Measurements from ENCODE around the gene ADAMTS9.

The ADAMTS9 gene

DNA sequence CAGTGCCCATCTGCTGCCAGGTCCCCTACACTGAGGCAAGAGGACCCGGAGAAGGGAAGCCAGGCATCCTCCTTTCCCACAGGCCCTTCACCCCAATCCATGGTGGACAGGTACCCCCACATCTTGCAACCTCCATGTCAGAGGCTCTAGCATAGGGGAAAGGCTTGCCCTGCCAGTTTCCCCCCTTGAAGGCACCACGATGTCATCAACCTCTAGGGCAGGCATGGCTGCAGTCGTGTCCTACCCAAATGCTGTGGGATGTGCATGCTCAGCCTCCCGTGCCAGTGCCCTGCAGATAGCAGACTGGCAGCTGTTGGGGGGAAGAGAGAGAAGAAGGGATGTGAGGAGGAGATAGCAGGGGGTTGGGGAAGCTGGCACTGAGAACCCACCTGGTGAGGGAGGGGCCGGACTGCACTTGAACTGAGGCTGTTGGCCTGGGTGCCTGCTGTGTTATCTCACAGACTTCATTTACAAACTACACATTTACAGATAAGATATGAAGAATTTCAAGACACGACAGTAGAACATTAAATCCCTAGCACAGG lies 197.5 kb downstream of the ADAMTS9 start:
- no peak for DNase-seq (ENCODE audit: low read depth)

- DNase-seq (ENCODE audit: low read depth): no peak
Observed at GRCh38 chr3:64489361-64490044, 198.3 kb downstream of the ADAMTS9 start.

DNA sequence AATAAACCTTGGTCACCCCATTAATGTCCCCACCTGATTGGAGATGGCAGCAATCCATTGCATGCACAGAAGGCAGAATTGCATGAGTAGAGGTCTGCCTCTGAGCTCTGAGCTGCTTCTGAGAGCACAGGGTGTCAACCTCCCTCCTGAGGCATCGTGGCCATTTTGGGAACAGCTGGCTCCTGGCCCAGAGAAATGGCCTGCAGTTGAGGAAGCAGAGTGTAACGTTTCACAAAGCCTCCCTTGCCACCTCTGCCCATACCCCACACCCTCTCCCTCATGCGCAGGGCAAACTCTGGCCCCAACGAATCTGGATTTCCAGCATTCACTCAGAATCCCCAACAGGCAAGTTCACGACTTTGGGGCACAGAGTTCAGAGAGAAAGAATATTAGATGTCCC lies 198.9 kb downstream of the ADAMTS9 start:
- no peak for DNase-seq (ENCODE audit: low read depth)

DNA sequence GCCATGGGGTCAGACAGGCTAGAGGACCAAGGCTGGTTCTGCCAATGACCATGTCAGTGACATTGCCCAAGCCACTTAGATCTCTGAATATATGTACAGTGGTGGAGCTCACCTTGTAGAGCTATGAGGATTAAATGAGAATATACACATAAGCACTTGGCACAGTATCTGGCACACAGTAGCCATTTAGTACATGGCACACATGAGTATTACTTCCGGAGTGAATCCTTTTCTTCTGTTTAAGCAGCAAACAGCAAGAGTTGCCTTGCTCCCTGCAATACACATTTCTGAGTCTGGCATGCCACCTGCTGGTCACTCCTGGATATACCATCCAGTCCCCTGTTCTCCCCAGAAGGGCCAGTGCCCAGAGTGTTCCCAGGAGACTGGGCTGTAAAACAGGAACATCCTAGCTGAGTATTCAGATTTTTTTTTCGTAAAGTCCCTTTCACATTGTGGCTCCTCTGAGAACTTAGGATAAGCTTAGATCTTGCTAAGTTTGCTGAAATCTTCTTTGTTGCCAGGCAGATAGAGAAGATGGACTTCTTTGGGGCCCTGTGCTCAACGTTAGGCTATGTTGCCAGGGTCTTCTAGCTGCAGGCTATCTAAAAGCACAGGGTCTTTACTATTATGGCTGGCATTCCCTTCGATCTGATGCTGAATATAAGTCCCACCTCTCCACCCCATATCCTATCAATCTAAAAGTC lies 203.4 kb downstream of the ADAMTS9 start:
- peak; percentile 39 for DNase-seq (ENCODE audit: low read depth)

DNA sequence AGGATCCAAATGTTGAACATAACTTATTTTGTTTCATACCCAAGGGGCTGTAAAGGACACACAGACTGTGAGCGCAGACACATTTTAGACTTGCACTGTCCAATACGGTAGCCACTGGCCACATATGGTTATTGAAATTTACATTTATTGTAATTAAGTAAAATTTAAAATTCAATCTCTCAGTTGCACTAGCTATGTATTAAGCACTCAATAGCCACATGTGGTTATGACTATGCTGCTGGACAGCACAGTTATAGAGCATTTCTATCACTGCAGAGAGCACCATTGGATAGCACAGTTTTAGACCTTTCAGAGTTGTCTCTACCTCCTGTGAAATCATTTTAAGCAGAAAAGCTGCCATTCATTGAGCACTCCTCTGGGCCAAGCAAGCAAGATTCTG lies 204.3 kb downstream of the ADAMTS9 start:
- no peak for DNase-seq (ENCODE audit: low read depth)

- no peak for DNase-seq (ENCODE audit: low read depth)
Observed at GRCh38 chr3:64475037-64475436, 212.8 kb downstream of the ADAMTS9 start.

- DNase-seq (ENCODE audit: low read depth): no peak
Observed at GRCh38 chr3:64473466-64473865, 214.3 kb downstream of the ADAMTS9 start.

GRCh38 chr3:64470436-64470835 lies 217.4 kb downstream of the ADAMTS9 start:
- DNase-seq (ENCODE audit: low read depth): no peak

GRCh38 chr3:64467255-64467944 lies 220.4 kb downstream of the ADAMTS9 start:
- DNase-seq (ENCODE audit: low read depth): no peak
